Skeletal muscle satellite cell (primary cell): ENCODE data around the gene CDH26.
A peak's percentile ranks its signal among the peaks of the same experiment; 100 is the strongest.

ENCODE experiments used
- H3K27me3 ChIP-seq: 2 replicates; pipeline ENCODE4 v1.7.0; 2013; ENCODE audit warnings: low read length; ENCODE audit not compliant: control insufficient read depth, insufficient read depth
- H3K36me3 ChIP-seq: 2 replicates; pipeline ENCODE4 v1.7.0; 2013; ENCODE audit warnings: mild to moderate bottlenecking, control low read depth, low read length; ENCODE audit not compliant: insufficient read depth
- H3K4me1 ChIP-seq: 2 replicates; pipeline ENCODE4 v1.7.0; 2013; ENCODE audit warnings: low read length; ENCODE audit not compliant: control insufficient read depth, insufficient read depth
- H3K4me2 ChIP-seq: 2 replicates; pipeline ENCODE4 v1.7.0; 2013; ENCODE audit warnings: mild to moderate bottlenecking, low read length
- H3K4me3 ChIP-seq: 2 replicates; pipeline ENCODE4 v1.7.0; 2013; ENCODE audit warnings: low read length
- H3K9ac ChIP-seq: 2 replicates; pipeline ENCODE4 v1.7.0; 2013; ENCODE audit warnings: mild to moderate bottlenecking, low read depth, low read length, moderate library complexity
- H3K9me3 ChIP-seq: replicated peaks from 2 replicates; pipeline ENCODE4 v1.7.0; 2013; ENCODE audit warnings: mild to moderate bottlenecking, control low read depth, low read length

CDH26 gene

GRCh38 chr20:60053125-60053817, 95.0 kb downstream of the CDH26 start:
- H3K4me3 ChIP-seq: no peak overlapping the region
- H3K4me1 ChIP-seq: peaks cover 17% of the 10 kb centered on the region
- H3K27me3 ChIP-seq: peaks cover 38% of the 10 kb centered on the region
- no peaks in the 10 kb centered on the region for H3K36me3 ChIP-seq
- H3K4me2 ChIP-seq: no peak overlapping the region
- no peaks in the 10 kb centered on the region for H3K9me3 ChIP-seq
- no peak overlapping the region for H3K9ac ChIP-seq

- Histone ChIP-seq H3K4me2 (no peak overlapping the region), H3K4me1 (peaks cover 22% of the 10 kb centered on the region), H3K36me3 (no peaks in the 10 kb centered on the region), H3K9ac (no peak overlapping the region), H3K27me3 (peaks cover 38% of the 10 kb centered on the region), H3K4me3 (no peak overlapping the region), H3K9me3 (no peaks in the 10 kb centered on the region)
Measured at GRCh38 chr20:60053818-60054190, 95.6 kb downstream of the CDH26 start.

GRCh38 chr20:60054716-60055634, 96.8 kb downstream of the CDH26 start:
- H3K27me3 ChIP-seq: peaks cover 38% of the 10 kb centered on the region
- no peaks in the 10 kb centered on the region for H3K36me3 ChIP-seq
- H3K9me3 ChIP-seq: no peaks in the 10 kb centered on the region
- H3K4me1 ChIP-seq: peaks cover 14% of the 10 kb centered on the region
- no peak overlapping the region for H3K9ac ChIP-seq
- no peak overlapping the region for H3K4me2 ChIP-seq
- no peak overlapping the region for H3K4me3 ChIP-seq

GRCh38 chr20:60055740-60056139, 97.5 kb downstream of the CDH26 start:
- Histone ChIP-seq H3K4me2 (no peak overlapping the region), H3K4me1 (peaks cover 14% of the 10 kb centered on the region), H3K27me3 (peaks cover 31% of the 10 kb centered on the region), H3K9me3 (no peaks in the 10 kb centered on the region), H3K4me3 (no peak overlapping the region), H3K9ac (no peak overlapping the region), H3K36me3 (no peaks in the 10 kb centered on the region)

- Histone ChIP-seq H3K9ac (no peak overlapping the region), H3K9me3 (no peaks in the 10 kb centered on the region), H3K27me3 (peaks cover 29% of the 10 kb centered on the region), H3K4me2 (no peak overlapping the region), H3K4me3 (no peak overlapping the region), H3K36me3 (no peaks in the 10 kb centered on the region), H3K4me1 (peaks cover 14% of the 10 kb centered on the region)
Measured at GRCh38 chr20:60056407-60057122, 98.3 kb downstream of the CDH26 start.

DNA sequence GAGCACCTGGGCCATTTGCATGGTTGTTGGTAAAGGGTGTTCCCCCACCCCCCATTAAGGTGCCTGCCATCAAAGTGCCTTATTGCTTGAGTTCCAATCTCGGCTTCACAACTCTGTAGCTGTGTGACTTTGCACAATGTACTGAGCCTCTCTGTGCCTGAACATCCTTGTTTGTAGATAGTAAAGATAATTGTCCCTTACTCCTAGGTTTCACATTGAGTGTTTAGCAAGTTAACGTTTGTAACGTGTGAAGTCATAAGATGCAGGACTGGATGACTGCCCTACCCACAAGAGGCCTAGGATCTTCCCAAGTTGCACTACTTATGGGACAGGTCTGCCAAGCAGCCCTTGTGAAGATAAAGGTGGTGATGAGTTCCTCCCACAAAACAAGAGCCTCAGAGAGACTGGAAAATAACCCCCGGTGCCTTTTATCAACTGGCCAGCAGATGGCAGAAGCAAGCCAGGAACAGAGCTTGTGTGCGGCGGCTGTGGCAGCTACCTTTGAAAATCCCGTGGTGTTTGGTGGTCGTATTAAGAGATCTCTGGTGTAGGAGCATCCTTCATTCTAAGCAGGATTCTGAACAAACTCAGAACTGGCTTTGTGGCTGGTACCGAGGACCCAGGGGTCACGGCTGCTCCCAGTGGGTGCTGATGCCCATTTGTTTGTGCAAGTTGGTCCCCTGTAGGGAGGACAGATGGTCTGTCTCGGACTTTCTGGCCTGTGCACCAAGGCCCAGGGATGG, 99.1 kb downstream of the CDH26 start:
- peak overlapping the region; percentile 44 for H3K4me2 ChIP-seq
- H3K4me3 ChIP-seq: no peak overlapping the region
- no peaks in the 10 kb centered on the region for H3K9me3 ChIP-seq
- H3K9ac ChIP-seq: no peak overlapping the region
- H3K27me3 ChIP-seq: peaks cover 21% of the 10 kb centered on the region
- H3K36me3 ChIP-seq: no peaks in the 10 kb centered on the region
- H3K4me1 ChIP-seq: peaks cover 17% of the 10 kb centered on the region

GRCh38 chr20:60057866-60058807, 99.9 kb downstream of the CDH26 start:
- Histone ChIP-seq H3K4me1 (peaks cover 25% of the 10 kb centered on the region), H3K36me3 (no peaks in the 10 kb centered on the region), H3K4me2 (no peak overlapping the region), H3K4me3 (no peak overlapping the region), H3K27me3 (peaks cover 13% of the 10 kb centered on the region), H3K9ac (peak overlapping the region; percentile 36), H3K9me3 (no peaks in the 10 kb centered on the region)

DNA sequence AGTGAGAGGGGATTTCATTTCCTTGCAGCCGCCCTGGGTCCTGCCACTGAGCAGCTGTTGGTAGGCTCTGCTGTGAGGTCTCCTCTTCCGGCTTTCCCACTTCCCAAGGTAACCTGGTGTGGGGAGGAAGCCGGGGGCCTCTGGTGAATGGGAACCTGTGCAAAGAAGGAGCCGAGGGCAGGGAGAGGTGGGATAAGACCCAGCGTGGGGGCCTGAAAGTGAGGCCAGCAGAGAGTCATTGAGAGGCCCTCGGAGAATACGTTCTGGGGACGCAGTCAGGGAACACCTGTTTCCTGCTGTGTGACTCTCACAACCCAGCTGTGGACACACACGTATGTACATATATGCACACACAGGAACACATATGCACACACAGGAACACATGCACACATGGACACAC, 100.7 kb downstream of the CDH26 start:
- peaks cover 30% of the 10 kb centered on the region for H3K4me1 ChIP-seq
- no peaks in the 10 kb centered on the region for H3K36me3 ChIP-seq
- H3K4me3 ChIP-seq: no peak overlapping the region
- no peaks in the 10 kb centered on the region for H3K9me3 ChIP-seq
- H3K9ac ChIP-seq: no peak overlapping the region
- H3K27me3 ChIP-seq: peaks cover 6% of the 10 kb centered on the region
- no peak overlapping the region for H3K4me2 ChIP-seq

GRCh38 chr20:60060006-60060557, 101.9 kb downstream of the CDH26 start:
- no peak overlapping the region for H3K4me2 ChIP-seq
- H3K4me1 ChIP-seq: peaks cover 30% of the 10 kb centered on the region
- H3K27me3 ChIP-seq: peaks cover 3% of the 10 kb centered on the region
- no peak overlapping the region for H3K4me3 ChIP-seq
- no peak overlapping the region for H3K9ac ChIP-seq
- no peaks in the 10 kb centered on the region for H3K9me3 ChIP-seq
- no peaks in the 10 kb centered on the region for H3K36me3 ChIP-seq

GRCh38 chr20:60060593-60060992, 102.4 kb downstream of the CDH26 start:
- Histone ChIP-seq H3K4me2 (no peak overlapping the region), H3K4me3 (no peak overlapping the region)

More at GRCh38 chr20:60060593-60060992, 102.4 kb downstream of the CDH26 start:
- H3K9me3 ChIP-seq: no peaks in the 10 kb centered on the region
- no peaks in the 10 kb centered on the region for H3K36me3 ChIP-seq
- H3K4me1 ChIP-seq: peaks cover 30% of the 10 kb centered on the region
- H3K27me3 ChIP-seq: peaks cover 3% of the 10 kb centered on the region
- no peak overlapping the region for H3K9ac ChIP-seq
